Activated naive CD8-positive, alpha-beta T cell (primary cell): ENCODE results near the gene FSTL4.

Experiments used
- H3K27ac Mint-ChIP-seq: one replicate; pipeline ENCODE4 v1.8.0; 2021; ENCODE audit warnings: mixed read lengths
- H3K27me3 Mint-ChIP-seq: one replicate; pipeline ENCODE4 v1.8.0; 2021; ENCODE audit warnings: mixed read lengths
- H3K36me3 Mint-ChIP-seq: one replicate; pipeline ENCODE4 v1.8.0; 2021; ENCODE audit warnings: mixed read lengths
- H3K4me1 Mint-ChIP-seq: one replicate; pipeline ENCODE4 v1.8.0; 2021; ENCODE audit warnings: low read depth, mixed read lengths
- H3K4me3 Mint-ChIP-seq: one replicate; pipeline ENCODE4 v1.8.0; 2021; ENCODE audit warnings: mild to moderate bottlenecking, mixed read lengths
- H3K9me3 Mint-ChIP-seq: one replicate; pipeline ENCODE4 v1.8.0; 2021; ENCODE audit warnings: low read depth, mixed read lengths

The FSTL4 gene

DNA sequence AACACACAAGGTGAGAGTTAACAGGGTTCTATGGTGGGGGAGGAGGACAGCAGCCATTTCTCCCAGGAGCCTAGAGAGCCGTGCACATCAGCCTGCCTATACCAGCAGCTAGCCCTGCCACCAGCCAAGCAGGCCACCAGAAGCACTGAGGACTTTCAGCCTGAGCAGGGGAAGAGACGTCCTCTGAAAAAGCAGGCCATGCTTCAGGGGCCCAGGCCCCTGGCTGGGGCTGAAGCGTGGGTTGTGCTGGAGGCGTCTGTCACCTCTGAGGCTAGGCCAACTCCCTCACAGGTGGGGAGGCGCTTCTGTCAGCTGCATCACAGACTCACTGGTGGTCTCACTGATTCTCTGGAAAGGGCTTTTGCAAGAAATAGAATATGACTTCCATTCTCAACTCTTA lies 16.3 kb downstream of the FSTL4 start:
- Mint-ChIP-seq H3K4me1 (no peaks in the 10 kb centered on the region), H3K27me3 (peaks cover 3% of the 10 kb centered on the region), H3K4me3 (no peak overlapping the region), H3K27ac (no peak overlapping the region), H3K9me3 (no peaks in the 10 kb centered on the region), H3K36me3 (no peaks in the 10 kb centered on the region)

DNA sequence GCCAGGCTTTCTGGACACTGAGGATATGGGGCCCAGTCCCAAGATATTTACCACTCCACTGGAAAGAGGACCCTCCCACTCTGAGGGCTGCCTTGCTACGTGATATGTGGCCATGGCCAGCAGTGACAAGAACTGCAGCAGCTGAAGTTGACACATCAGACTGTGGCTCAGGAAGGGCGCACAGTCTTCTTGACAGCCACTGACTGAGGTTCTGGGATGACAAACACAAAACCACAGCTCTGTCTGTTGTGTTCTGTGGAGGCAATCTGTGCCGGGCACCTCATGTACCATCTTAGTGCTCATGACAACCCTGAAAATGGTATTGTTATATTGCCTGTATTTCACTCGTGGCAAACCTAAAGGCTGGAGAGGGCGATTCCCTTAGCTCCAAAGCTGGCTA lies 16.9 kb downstream of the FSTL4 start:
- H3K36me3 Mint-ChIP-seq: no peaks in the 10 kb centered on the region
- H3K4me1 Mint-ChIP-seq: no peaks in the 10 kb centered on the region
- H3K4me3 Mint-ChIP-seq: no peak overlapping the region
- H3K27ac Mint-ChIP-seq: no peak overlapping the region
- H3K9me3 Mint-ChIP-seq: no peaks in the 10 kb centered on the region
- H3K27me3 Mint-ChIP-seq: peaks cover 3% of the 10 kb centered on the region

DNA sequence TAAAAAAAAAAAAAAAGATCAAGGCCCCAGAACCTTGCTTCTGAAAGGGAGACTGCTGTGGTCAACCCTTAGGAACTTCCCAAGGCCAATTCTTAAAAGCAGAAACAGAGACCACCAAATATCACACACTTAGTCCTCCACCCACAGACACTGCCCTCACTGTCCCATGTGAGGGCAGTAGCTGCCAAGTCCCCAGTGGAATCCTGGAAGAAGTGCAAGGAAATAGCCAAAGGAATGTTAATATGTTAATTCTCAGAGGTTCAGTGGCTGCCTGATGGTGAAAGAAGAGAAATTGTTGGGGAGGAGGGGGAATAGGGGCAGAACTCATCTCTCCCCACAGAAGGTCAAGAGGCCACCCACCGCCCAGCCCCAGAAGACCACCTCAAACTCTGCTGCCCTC lies 23.1 kb downstream of the FSTL4 start:
- no peak overlapping the region for H3K4me3 Mint-ChIP-seq
- no peak overlapping the region for H3K27ac Mint-ChIP-seq
- H3K27me3 Mint-ChIP-seq: peaks cover 3% of the 10 kb centered on the region
- no peaks in the 10 kb centered on the region for H3K4me1 Mint-ChIP-seq
- H3K36me3 Mint-ChIP-seq: no peaks in the 10 kb centered on the region
- H3K9me3 Mint-ChIP-seq: no peaks in the 10 kb centered on the region

DNA sequence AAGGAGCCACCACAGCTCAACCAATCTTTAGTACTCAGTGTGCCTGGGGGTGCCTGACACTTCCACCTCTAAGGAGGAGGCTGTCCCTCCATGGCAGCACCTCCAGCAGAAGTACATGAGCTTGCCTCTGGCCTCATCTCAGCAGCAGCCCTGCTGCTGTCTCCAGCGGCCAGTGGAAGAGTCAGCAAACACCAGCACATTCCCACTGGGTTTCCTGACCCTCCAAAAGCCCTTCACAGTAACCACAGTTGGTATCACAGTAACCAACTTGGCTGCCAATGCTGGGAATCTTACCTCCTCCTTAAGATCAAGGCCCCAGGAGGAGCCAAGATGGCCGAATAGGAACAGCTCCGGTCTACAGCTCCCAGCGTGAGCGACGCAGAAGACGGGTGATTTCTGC lies 29.4 kb downstream of the FSTL4 start:
- H3K27me3 Mint-ChIP-seq: peaks cover 8% of the 10 kb centered on the region
- H3K9me3 Mint-ChIP-seq: no peaks in the 10 kb centered on the region
- H3K36me3 Mint-ChIP-seq: no peaks in the 10 kb centered on the region
- no peak overlapping the region for H3K27ac Mint-ChIP-seq
- H3K4me1 Mint-ChIP-seq: no peaks in the 10 kb centered on the region
- no peak overlapping the region for H3K4me3 Mint-ChIP-seq

DNA sequence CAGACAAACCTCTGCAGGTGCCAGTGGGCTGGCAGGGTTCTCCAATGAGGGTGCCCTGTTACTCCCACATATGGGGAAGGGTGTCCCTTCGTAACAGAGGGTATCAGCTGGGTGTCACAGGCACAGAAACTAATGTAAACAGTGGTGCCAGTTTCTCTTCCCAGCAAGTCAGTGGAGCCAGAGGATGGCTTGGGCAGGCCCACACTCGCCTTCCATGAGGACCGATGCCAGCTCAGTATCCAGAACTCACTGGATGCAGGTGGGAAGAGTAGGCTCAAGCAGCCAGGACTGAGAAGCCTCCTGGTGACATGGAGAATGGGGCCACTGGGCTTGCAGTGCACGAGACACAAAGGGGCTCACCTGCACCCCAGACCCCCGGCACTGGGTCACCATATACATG lies 30.4 kb downstream of the FSTL4 start:
- Mint-ChIP-seq H3K4me3 (no peak overlapping the region), H3K9me3 (no peaks in the 10 kb centered on the region), H3K4me1 (no peaks in the 10 kb centered on the region), H3K36me3 (no peaks in the 10 kb centered on the region), H3K27me3 (peaks cover 10% of the 10 kb centered on the region), H3K27ac (no peak overlapping the region)

DNA sequence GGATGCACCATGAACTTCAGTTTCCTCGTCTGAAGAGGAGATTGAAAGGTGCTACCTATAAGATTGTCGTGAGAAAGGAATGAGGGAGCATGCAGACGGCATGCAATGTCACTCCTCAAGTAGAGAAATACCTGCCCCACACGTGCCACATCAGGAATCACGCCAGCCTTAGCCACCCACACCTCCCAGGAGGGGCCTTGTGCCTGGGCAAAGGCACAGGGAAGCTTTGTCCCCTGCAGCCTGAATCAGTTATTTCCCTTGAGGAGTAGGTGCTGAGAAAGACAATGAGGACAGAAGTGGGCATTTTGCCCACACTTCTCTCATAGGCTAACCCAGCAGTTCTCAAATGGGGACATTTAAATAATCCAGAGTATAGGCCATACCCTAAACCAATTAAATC lies 31.0 kb downstream of the FSTL4 start:
- H3K9me3 Mint-ChIP-seq: no peaks in the 10 kb centered on the region
- peaks cover 11% of the 10 kb centered on the region for H3K27me3 Mint-ChIP-seq
- no peak overlapping the region for H3K4me3 Mint-ChIP-seq
- H3K4me1 Mint-ChIP-seq: no peaks in the 10 kb centered on the region
- no peaks in the 10 kb centered on the region for H3K36me3 Mint-ChIP-seq
- H3K27ac Mint-ChIP-seq: no peak overlapping the region

DNA sequence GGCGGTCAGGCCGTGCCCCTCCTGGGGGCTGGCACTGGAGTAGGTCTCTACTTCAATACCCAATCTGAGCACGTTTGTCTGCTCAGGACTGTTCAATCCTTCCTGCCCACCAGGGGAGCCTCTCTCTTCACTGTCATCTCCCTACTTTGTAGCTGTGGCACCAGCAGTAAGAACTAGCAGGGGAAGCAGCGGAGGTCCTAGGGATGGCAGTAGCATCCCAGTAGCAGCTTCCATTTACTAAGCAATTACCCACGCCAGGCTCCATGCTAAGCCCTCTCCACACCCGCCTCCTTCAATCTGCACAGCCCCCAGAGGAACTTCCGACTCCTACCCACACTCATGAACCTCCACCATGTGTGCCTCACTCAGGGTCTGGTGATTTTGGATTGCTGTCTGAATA lies 31.7 kb downstream of the FSTL4 start:
- Mint-ChIP-seq H3K27me3 (peaks cover 14% of the 10 kb centered on the region), H3K9me3 (no peaks in the 10 kb centered on the region), H3K4me1 (no peaks in the 10 kb centered on the region), H3K27ac (no peak overlapping the region), H3K4me3 (no peak overlapping the region), H3K36me3 (no peaks in the 10 kb centered on the region)

DNA sequence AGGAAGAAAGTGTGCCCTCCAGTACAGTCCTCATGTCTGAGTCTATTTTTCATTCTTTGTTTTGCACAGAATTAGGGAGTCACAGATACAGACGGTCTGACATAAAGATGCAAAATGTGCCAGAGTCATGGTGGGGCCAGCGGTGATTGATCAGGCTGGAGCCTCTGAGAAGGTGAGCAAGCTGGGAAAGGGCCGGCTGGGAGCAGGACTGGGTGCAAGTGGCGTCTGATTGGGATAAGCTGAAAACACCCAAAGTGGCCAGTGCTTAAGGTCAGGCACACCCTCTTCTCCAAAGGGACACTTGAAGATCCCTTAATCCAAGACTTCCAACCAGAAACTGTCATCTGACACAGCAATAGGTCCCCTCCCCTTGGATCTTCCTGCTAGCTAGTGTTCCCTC lies 32.6 kb downstream of the FSTL4 start:
- H3K27ac Mint-ChIP-seq: no peak overlapping the region
- H3K9me3 Mint-ChIP-seq: no peaks in the 10 kb centered on the region
- H3K27me3 Mint-ChIP-seq: peaks cover 14% of the 10 kb centered on the region
- H3K36me3 Mint-ChIP-seq: no peaks in the 10 kb centered on the region
- no peaks in the 10 kb centered on the region for H3K4me1 Mint-ChIP-seq
- no peak overlapping the region for H3K4me3 Mint-ChIP-seq

DNA sequence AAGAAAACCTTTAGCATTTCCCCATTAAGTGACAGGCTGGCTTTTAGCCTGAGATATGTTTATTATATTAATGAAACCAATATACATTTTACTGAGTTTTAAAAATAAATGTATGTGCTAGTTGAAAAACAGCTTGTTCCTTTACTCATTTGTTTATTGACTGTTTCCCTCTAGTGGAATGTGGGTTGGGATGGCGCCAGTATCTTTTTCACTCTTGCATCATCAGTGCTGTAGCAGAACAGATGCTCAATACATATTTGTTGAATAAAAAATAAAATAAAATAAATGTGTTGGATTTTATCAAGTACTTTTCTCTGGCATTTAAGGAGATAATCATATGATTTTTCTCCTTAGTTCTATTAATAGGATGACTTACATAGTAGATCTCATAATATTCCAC lies 43.0 kb downstream of the FSTL4 start:
- Mint-ChIP-seq H3K27ac (no peak overlapping the region), H3K4me1 (no peaks in the 10 kb centered on the region), H3K9me3 (peaks cover 12% of the 10 kb centered on the region), H3K36me3 (peaks cover 7% of the 10 kb centered on the region), H3K27me3 (peaks cover 26% of the 10 kb centered on the region), H3K4me3 (no peak overlapping the region)

DNA sequence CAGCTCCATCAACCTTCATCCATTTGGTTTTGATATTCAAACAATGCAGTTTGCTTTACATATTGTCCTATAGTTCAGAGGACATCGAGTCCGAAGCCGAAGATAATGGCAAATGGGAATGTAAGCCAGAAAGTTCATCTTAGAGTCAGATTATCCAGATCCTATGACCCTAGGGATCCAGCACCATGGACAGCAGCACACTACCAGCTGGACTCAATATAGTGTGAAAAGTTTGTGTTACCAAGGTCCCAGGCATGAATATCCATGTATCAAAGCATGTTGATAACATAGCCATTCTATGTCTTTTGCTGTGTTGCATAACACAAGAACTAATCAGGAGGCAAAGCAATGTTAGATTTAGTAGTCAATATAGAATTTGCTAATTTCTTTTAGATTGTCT lies 46.3 kb downstream of the FSTL4 start:
- Mint-ChIP-seq H3K4me1 (no peaks in the 10 kb centered on the region), H3K4me3 (no peak overlapping the region), H3K27ac (no peak overlapping the region), H3K36me3 (no peaks in the 10 kb centered on the region), H3K9me3 (no peaks in the 10 kb centered on the region), H3K27me3 (peaks cover 22% of the 10 kb centered on the region)

DNA sequence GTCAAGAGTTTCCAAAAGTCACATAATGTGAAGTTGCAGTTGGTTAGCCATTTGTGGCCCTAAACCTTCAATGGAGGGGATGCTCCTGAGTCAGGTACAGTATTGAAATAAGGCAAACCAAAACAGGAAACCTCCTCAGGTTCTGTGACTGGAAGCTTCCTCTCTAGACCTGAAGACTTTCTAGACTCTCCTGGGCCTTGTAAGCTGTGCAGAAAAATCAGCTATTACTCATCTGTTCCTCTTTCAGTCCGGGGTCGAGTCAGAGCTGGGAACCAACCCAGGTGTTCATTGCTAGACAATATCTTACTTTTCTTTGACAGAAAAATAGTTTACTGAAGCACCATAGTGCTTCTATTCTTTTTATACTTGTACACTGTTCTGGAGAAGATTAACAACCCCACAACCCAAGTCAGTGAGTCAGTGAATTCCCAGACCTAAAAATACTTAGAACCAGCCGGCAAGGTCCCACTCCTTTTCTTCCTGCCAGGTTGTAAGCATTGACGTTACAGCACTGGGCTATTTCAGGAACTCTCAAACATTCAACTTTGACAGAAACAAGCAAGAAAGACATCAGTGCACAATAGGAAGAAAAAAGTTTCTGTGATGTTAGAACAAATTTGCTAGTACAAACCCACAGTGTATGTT lies 47.3 kb downstream of the FSTL4 start:
- Mint-ChIP-seq H3K4me3 (no peak overlapping the region), H3K27ac (no peak overlapping the region), H3K4me1 (no peaks in the 10 kb centered on the region), H3K36me3 (no peaks in the 10 kb centered on the region), H3K27me3 (peaks cover 18% of the 10 kb centered on the region), H3K9me3 (no peaks in the 10 kb centered on the region)

DNA sequence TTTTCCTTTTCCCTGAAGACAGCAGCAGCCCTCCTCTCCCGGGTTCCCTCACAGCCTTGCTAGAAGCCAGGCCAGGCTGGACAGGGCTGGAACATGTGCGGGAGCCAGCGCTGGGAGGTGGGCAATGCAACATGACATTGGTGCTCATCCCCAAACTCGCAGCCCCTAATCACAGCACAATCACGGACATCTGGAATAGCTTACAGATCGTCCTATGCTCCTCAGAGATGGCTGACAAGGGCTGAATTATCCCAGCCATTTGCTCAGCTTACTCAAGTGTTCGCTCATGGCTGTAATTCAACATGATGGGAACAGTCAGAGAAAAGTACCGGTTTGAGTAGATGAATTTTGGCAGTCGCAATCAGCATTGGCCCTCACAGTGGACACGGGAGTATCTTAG lies 49.8 kb downstream of the FSTL4 start:
- no peaks in the 10 kb centered on the region for H3K9me3 Mint-ChIP-seq
- no peaks in the 10 kb centered on the region for H3K36me3 Mint-ChIP-seq
- H3K27me3 Mint-ChIP-seq: peaks cover 13% of the 10 kb centered on the region
- no peak overlapping the region for H3K27ac Mint-ChIP-seq
- H3K4me3 Mint-ChIP-seq: no peak overlapping the region
- H3K4me1 Mint-ChIP-seq: no peaks in the 10 kb centered on the region

DNA sequence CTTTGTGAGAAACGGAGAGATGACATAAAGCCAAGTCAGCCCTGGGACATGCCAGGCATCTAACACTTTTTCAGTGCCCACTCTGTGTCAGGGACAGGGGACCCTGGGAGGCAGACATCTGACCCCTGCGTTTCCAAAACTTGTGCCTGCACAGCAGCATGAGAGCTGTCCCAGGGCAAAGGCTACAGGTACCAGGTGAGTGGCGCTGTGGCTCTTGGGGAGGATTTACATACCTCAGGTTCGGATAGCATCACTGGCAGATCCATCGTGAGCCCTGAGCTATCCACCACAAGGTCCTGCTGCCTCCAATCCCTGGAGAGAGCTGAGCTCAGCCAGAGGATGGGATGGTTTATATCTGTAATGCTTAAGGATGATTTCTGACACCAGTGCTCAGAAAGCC lies 52.4 kb downstream of the FSTL4 start:
- H3K4me1 Mint-ChIP-seq: no peaks in the 10 kb centered on the region
- no peaks in the 10 kb centered on the region for H3K36me3 Mint-ChIP-seq
- H3K9me3 Mint-ChIP-seq: no peaks in the 10 kb centered on the region
- no peak overlapping the region for H3K27ac Mint-ChIP-seq
- H3K4me3 Mint-ChIP-seq: no peak overlapping the region
- H3K27me3 Mint-ChIP-seq: peaks cover 10% of the 10 kb centered on the region

DNA sequence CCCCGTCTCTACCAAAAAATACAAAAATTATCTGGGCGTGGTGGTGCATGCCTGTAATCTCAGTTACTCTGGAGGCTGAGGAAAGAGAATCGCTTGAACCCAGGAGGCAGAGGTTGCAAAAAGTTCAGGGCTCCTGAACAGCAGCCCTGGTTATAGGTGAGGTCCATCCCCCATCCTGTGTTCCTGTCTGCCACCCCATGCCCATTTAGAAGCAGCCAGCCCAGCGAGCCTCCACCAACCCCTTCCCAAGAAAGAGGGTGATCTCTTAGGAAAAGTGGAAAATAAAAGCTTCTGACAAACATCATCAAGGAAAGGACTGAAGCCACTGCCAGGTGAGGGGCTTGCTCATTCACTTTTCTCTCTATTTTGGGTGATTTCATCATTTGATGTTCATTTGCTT lies 55.8 kb downstream of the FSTL4 start:
- H3K36me3 Mint-ChIP-seq: no peaks in the 10 kb centered on the region
- H3K4me3 Mint-ChIP-seq: no peak overlapping the region
- peaks cover 15% of the 10 kb centered on the region for H3K27me3 Mint-ChIP-seq
- no peaks in the 10 kb centered on the region for H3K4me1 Mint-ChIP-seq
- no peak overlapping the region for H3K27ac Mint-ChIP-seq
- no peaks in the 10 kb centered on the region for H3K9me3 Mint-ChIP-seq

DNA sequence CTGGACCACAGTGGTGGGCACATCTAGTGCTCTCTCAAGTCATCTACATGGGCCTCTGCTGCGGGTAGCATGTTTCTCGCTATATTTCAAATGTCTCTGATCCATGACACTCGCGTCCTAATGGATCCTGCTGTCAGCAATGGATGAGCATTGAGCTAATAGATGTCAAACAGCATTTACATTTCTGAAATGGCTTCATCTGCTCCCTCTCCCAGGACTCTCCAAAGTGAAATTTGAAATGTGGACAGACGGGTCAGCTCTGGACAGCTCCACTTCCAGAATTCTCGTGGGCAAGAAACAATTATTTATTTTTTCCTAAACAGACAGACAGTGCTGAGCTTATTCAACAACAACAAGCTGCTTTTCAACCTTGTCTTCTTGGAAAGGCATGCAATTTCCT lies 58.1 kb downstream of the FSTL4 start:
- no peaks in the 10 kb centered on the region for H3K4me1 Mint-ChIP-seq
- H3K9me3 Mint-ChIP-seq: no peaks in the 10 kb centered on the region
- peaks cover 22% of the 10 kb centered on the region for H3K27me3 Mint-ChIP-seq
- no peak overlapping the region for H3K27ac Mint-ChIP-seq
- no peak overlapping the region for H3K4me3 Mint-ChIP-seq
- H3K36me3 Mint-ChIP-seq: no peaks in the 10 kb centered on the region

DNA sequence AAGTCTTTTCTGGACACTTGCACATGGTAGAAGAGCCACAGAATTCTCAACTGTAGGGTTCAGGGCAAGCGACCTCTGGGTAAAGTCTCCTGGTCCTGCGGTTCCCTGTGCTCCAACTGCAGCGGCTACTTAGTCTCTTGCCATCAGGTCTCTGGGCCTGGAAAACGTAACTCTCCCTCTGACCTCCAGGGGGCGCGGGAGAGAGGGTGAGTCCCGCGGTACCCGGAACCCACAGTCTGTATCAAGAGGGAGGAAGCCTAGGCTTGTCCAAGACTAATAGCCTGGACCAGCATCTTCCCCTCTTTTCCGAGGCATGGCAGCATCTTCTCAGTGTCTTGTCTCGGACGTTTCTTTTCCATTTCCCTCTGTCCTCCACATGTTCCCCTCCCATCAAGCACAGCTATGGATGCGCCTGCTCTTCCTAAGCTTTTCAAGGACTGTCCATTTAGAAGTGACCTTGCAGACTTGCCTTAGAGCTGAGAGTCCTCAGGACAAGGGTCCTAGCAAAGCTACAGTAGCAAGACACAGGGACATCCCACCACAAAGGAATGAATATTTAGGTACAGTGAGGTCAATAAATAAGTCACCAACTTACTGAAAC lies 59.3 kb downstream of the FSTL4 start:
- H3K27me3 Mint-ChIP-seq: peaks cover 18% of the 10 kb centered on the region
- no peak overlapping the region for H3K27ac Mint-ChIP-seq
- H3K9me3 Mint-ChIP-seq: no peaks in the 10 kb centered on the region
- H3K4me3 Mint-ChIP-seq: no peak overlapping the region
- H3K4me1 Mint-ChIP-seq: no peaks in the 10 kb centered on the region
- no peaks in the 10 kb centered on the region for H3K36me3 Mint-ChIP-seq
